ENCODE data around the gene ZNF816.
"Not testable (repeated sequence)": the region's sequence is repeated elsewhere in the genome, so short reads cannot be mapped to it uniquely, and the experiment has no call there.

GRCh38 chr19:52924641-52925040 is 38.0 kb downstream of the ZNF816 start:
- not testable (repeated sequence) for TF ChIP-seq CTCF, POLR2A (IDR thresholded peaks at IDR 0.05)
